Measurements from ENCODE around the gene NDE1. TPM values are rescaled to one million over a fixed set of nuclear protein-coding genes. Genes with fewer than 3 reads are reported as not detected.
A peak's percentile ranks its signal among the peaks of the same experiment; 100 is the strongest.

NDE1 gene
- total RNA-seq: 45.3 and 47.7 TPM in 2 replicates

DNA sequence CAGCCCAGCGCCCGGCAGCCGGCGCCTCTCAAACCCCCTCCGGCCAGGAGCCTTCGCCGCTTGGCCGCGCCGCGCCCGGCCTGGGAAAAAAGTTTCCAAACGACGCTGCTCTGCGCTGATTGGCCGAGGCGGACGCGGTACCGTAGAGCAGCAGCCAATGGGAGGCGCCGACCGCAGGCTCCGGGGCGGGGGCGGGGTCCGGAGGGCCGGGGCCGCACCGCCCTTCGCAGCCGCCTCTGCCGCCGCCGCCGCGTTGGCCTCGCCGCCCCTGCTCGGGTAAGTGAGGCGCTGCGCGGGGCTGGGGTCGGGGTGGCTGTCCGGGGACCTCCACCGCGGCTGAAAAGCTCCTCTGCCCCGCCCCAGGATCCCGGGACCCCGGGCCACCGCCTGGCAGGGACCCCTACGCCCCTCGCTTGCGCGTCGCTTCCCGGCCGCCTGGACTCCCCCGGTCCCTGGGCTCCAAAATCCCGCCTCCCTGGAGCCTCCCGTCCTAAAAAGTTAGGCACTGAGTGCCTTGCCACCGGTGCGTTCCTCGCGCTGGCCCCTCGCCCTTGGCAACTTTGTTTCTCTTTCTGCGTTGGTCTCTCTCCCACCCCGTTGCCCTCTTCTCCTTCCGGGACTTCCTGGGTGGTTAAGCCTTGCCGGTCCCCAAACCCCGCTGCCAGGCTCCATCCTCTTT lies at the start of gene NDE1:
Gene NDE1, plus strand, starts transcription at position 227 of the 679 bp plus-strand sequence. CDS start 14,534 bp downstream, outside the sequence.
- TF ChIP-seq, protein P1, sequence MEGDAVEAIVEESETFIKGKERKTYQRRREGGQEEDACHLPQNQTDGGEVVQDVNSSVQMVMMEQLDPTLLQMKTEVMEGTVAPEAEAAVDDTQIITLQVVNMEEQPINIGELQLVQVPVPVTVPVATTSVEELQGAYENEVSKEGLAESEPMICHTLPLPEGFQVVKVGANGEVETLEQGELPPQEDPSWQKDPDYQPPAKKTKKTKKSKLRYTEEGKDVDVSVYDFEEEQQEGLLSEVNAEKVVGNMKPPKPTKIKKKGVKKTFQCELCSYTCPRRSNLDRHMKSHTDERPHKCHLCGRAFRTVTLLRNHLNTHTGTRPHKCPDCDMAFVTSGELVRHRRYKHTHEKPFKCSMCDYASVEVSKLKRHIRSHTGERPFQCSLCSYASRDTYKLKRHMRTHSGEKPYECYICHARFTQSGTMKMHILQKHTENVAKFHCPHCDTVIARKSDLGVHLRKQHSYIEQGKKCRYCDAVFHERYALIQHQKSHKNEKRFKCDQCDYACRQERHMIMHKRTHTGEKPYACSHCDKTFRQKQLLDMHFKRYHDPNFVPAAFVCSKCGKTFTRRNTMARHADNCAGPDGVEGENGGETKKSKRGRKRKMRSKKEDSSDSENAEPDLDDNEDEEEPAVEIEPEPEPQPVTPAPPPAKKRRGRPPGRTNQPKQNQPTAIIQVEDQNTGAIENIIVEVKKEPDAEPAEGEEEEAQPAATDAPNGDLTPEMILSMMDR (conservative IDR thresholded peaks at IDR 0.05; ENCODE audit: low read depth, low read length): no peak
- DNase-seq (ENCODE audit: low read depth): no peak
- peak within 1 kb of the TSS; percentile 96 for H3K4me3 ChIP-seq (ENCODE audit: low read depth, low read length)

- TF ChIP-seq, protein P1 (conservative IDR thresholded peaks at IDR 0.05; ENCODE audit: low read depth, low read length): no peak
- DNase-seq (ENCODE audit: low read depth): no peak
Observed at GRCh38 chr16:15601212-15601879, 48.7 kb upstream of the NDE1 start.

GRCh38 chr16:15602285-15603044 lies 47.6 kb upstream of the NDE1 start:
- DNase-seq (ENCODE audit: low read depth): no peak
- no peak overlapping the region for H3K4me3 ChIP-seq (ENCODE audit: low read depth, low read length)
- TF ChIP-seq, protein P1 (conservative IDR thresholded peaks at IDR 0.05; ENCODE audit: low read depth, low read length): no peak

More at GRCh38 chr16:15601212-15601879, 48.7 kb upstream of the NDE1 start:
- H3K4me3 ChIP-seq (ENCODE audit: low read depth, low read length): no peak overlapping the region

DNA sequence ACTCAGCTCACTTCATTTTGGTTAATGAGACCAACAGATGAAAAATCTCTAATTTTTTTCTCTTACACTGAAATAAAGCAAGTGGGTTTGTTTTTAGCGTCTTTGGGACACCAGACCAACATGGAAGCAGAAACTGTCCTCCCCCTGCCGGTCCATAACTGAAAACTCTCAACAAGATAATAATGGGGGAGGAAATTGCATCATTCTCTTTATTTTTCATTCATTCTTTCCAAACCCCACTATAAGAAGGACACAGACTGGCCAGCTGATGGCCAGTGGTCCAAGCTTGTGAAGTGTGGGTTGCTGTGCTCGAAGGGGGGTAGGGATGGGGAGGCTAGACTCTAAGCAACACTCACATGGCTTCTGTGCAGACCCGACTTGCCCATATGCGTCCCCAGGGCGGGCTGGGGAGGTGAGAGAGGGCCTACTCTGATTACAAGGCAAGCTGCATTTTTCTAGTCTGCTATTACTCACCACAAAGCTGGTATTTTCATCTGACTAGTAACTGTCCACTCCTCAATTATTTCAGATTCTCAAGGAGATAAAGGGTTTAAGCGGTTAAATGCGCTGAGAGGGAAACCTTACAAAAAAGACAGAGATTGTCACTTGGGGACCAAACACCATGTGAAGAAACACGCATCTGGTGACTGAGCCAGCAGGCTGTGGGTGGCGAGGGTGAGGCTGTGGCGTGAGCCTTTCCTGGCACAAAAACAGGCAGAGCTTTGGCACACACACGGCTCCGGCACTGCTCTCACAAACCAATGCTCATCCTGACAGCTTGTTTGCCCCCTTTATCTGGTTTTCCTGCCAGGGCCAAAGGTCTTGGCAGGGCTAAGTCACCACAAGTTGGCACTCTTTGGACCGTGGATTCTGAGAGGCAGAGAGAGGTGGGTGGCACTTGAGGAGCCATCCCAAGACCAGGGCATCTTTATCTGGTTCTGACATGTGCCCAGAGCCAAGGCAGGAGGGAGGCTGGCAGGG lies 45.3 kb upstream of the NDE1 start:
- TF ChIP-seq, protein P1 (conservative IDR thresholded peaks at IDR 0.05; ENCODE audit: low read depth, low read length): no peak
- no peak overlapping the region for H3K4me3 ChIP-seq (ENCODE audit: low read depth, low read length)
- no peak for DNase-seq (ENCODE audit: low read depth)

DNA sequence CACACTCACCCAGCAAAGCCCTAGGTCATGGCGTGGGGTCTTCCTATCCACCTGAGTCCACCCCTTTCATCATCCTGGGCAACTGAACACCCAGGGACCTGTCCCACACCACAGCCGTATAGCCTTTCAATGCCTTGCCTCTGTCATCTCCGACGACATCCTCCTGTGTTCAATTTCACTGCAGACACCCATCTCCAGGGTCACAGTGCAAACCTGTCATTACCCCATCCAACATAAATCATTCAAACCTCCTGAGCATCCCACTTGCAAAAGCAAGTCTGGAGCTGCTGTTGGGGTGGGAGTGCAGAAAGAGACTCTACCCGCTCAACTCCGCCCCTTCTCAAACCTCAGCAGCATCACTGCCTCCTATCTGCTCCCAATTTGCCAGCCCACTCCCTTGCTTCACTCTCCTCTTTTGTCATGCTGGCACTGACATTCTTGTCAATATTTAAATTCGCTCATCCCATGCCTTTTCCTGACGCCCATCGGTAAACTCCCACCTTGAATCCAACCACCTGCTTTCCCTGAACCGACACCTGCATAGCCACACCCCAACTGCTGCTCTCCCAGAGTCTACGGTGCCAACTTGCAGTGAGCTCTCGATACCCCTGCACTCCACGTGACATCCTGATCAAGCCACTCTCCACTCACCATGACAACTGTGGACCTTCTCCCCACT lies 44.1 kb upstream of the NDE1 start:
- no peak overlapping the region for H3K4me3 ChIP-seq (ENCODE audit: low read depth, low read length)
- DNase-seq (ENCODE audit: low read depth): no peak
- TF ChIP-seq, protein P1 (conservative IDR thresholded peaks at IDR 0.05; ENCODE audit: low read depth, low read length): no peak
